ENCODE data around the gene ROBO1. TPM values are rescaled to one million over a fixed set of nuclear protein-coding genes. Genes with fewer than 3 reads are reported as not detected.

Gene ROBO1
- total RNA-seq, 4 donors from 2014 or later = 8.6 to 26.3 (median 16.6) TPM

GRCh38 chr3:79684041-79684440 is 83.8 kb downstream of the ROBO1 start:
- H3K36me3 ChIP-seq = no peaks in the 10 kb centered on the region
- 95 to 98% methylated on average over 1 of the region's 1 CpG for WGBS, 2 donors
- intact Hi-C loops (cut with DNase I) = no loop called here
- no peak for DNase-seq
- no peak for TF ChIP-seq POLR2A (IDR thresholded peaks at IDR 0.05)
- TF ChIP-seq, protein P1, sequence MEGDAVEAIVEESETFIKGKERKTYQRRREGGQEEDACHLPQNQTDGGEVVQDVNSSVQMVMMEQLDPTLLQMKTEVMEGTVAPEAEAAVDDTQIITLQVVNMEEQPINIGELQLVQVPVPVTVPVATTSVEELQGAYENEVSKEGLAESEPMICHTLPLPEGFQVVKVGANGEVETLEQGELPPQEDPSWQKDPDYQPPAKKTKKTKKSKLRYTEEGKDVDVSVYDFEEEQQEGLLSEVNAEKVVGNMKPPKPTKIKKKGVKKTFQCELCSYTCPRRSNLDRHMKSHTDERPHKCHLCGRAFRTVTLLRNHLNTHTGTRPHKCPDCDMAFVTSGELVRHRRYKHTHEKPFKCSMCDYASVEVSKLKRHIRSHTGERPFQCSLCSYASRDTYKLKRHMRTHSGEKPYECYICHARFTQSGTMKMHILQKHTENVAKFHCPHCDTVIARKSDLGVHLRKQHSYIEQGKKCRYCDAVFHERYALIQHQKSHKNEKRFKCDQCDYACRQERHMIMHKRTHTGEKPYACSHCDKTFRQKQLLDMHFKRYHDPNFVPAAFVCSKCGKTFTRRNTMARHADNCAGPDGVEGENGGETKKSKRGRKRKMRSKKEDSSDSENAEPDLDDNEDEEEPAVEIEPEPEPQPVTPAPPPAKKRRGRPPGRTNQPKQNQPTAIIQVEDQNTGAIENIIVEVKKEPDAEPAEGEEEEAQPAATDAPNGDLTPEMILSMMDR (IDR thresholded peaks at IDR 0.05) = no peak
- no peaks in the 10 kb centered on the region for H3K9me3 ChIP-seq
- H3K27ac ChIP-seq = no peak overlapping the region
- no peak overlapping the region for H3K4me3 ChIP-seq (replicated peaks in 1 of 3)
- H3K27me3 ChIP-seq = no peaks in the 10 kb centered on the region
- no peaks in the 10 kb centered on the region for H3K4me1 ChIP-seq

DNA sequence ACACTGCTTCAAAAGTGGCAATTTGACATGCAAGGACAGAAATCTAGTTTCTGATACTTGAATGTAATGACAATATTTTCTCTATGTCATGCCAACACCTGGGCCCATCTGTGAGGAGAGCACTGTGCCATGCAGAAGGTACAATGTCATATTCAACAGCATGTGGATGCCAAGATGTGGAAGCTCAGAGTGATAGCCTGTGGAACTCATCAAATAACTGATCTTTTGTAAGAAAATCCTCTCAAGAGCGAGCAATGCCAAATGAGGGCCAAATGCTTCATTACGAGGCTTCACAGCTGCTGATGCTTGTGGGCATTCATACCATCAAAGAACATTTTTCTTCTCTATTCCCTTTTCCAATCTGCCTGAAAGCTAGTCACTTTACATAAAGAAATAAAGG is 95.1 kb downstream of the ROBO1 start:
- Histone ChIP-seq H3K27me3 (no peaks in the 10 kb centered on the region), H3K36me3 (no peaks in the 10 kb centered on the region), H3K27ac (no peak overlapping the region), H3K9me3 (no peaks in the 10 kb centered on the region), H3K4me3 (replicated peaks in 1 of 3) (no peak overlapping the region), H3K4me1 (no peaks in the 10 kb centered on the region)
- 89 to 97% methylated on average over 2 of the region's 2 CpGs for WGBS, 2 donors
- TF ChIP-seq, protein P1 (IDR thresholded peaks at IDR 0.05) = no peak
- no peak for TF ChIP-seq POLR2A (IDR thresholded peaks at IDR 0.05)
- DNase-seq = no peak
- intact Hi-C loops (cut with DNase I) = no loop called here

GRCh38 chr3:79672075-79672474 is 95.7 kb downstream of the ROBO1 start:
- no peak for TF ChIP-seq POLR2A (IDR thresholded peaks at IDR 0.05)
- TF ChIP-seq, protein P1 (IDR thresholded peaks at IDR 0.05) = no peak
- 67 to 85% methylated on average over 1 of the region's 1 CpG for WGBS, 2 donors
- no peak overlapping the region for H3K27ac ChIP-seq
- no peak for DNase-seq
- no peak overlapping the region for H3K4me3 ChIP-seq (replicated peaks in 1 of 3)
- no peaks in the 10 kb centered on the region for H3K36me3 ChIP-seq
- H3K27me3 ChIP-seq = no peaks in the 10 kb centered on the region
- H3K9me3 ChIP-seq = no peaks in the 10 kb centered on the region
- H3K4me1 ChIP-seq = no peaks in the 10 kb centered on the region
- intact Hi-C loops (cut with DNase I) = no loop called here

DNA sequence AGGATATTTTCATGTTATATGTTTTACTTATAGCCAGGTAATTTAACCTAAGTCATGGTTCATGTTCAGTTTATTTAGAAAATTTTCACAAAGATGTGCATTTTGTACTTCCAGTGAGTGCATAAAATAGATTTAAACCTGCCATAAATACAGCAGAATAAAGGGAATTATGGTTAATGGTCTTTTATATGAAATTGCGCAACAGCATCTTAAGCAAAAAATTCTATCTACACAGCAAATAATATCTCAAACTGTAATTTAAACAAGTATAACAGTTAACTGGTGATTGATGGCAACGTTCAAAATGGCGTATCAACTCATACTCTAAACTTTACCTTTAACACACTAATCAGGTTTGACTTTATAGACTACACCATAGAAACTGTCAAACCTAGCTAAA is 97.6 kb downstream of the ROBO1 start:
- Histone ChIP-seq H3K9me3 (no peaks in the 10 kb centered on the region), H3K27ac (no peak overlapping the region), H3K4me3 (replicated peaks in 1 of 3) (no peak overlapping the region), H3K4me1 (no peaks in the 10 kb centered on the region), H3K27me3 (no peaks in the 10 kb centered on the region), H3K36me3 (no peaks in the 10 kb centered on the region)
- 57 to 70% methylated on average over 3 of the region's 3 CpGs for WGBS, 2 donors
- DNase-seq = no peak
- intact Hi-C loops (cut with DNase I) = no loop called here
- no peak for TF ChIP-seq POLR2A (IDR thresholded peaks at IDR 0.05)
- TF ChIP-seq, protein P1 (IDR thresholded peaks at IDR 0.05) = no peak

DNA sequence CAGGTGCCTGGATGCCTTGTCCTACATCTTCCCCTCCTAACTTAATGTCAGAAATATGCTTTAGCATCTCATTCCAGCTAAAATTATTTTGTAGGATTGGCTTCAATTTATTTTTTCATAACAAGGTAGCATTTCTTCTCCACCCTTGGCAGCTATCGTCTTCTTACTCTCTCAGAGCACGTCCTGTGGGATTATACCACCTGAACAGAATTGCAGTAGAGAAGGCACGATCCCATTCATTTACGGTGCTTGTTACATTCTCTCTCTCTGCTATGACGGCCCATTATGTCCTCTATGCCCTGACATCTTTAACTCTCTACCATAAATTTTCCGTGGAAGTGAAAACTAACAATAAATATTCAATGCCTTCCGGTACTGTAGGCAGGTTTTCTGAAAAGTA is 103.3 kb downstream of the ROBO1 start:
- no peak for DNase-seq
- intact Hi-C loops (cut with DNase I) = no loop called here
- TF ChIP-seq POLR2A (IDR thresholded peaks at IDR 0.05) = no peak
- TF ChIP-seq, protein P1 (IDR thresholded peaks at IDR 0.05) = no peak
- Histone ChIP-seq H3K27me3 (no peaks in the 10 kb centered on the region), H3K36me3 (no peaks in the 10 kb centered on the region), H3K9me3 (no peaks in the 10 kb centered on the region), H3K27ac (no peak overlapping the region), H3K4me3 (replicated peaks in 1 of 3) (no peak overlapping the region), H3K4me1 (no peaks in the 10 kb centered on the region)
- 90 to 93% methylated on average over 7 of the region's 7 CpGs for WGBS, 2 donors

All from thyroid gland (tissue), 4 donors.